ENCODE data around the gene KLHL40. TPM values are rescaled to one million over a fixed set of nuclear protein-coding genes. Genes with fewer than 3 reads are reported as not detected.
A peak's percentile ranks its signal among the peaks of the same experiment; 100 is the strongest.

Gene KLHL40
- total RNA-seq, 1 donor from 2014 or later: 0.12 TPM

- peaks cover 19% of the 10 kb centered on the region for H3K27me3 Mint-ChIP-seq
- peak; percentile 60 for DNase-seq (ENCODE audit: extremely low spot score, unreplicated experiment)
- no peak overlapping the region for H3K27ac Mint-ChIP-seq
- no peak for TF ChIP-seq CTCF (conservative IDR thresholded peaks at IDR 0.05)
- no peaks in the 10 kb centered on the region for H3K4me1 Mint-ChIP-seq (ENCODE audit: unreplicated experiment)
- H3K36me3 Mint-ChIP-seq: no peaks in the 10 kb centered on the region
- H3K9me3 Mint-ChIP-seq: no peaks in the 10 kb centered on the region
- no peak overlapping the region for H3K4me3 Mint-ChIP-seq
Measured at GRCh38 chr3:42700366-42701288, 15.3 kb downstream of the KLHL40 start.

GRCh38 chr3:42701371-42702065 lies 16.2 kb downstream of the KLHL40 start:
- peak; percentile 78 for DNase-seq (ENCODE audit: extremely low spot score, unreplicated experiment)
- peaks cover 19% of the 10 kb centered on the region for H3K27me3 Mint-ChIP-seq
- no peak for TF ChIP-seq CTCF (conservative IDR thresholded peaks at IDR 0.05)
- no peaks in the 10 kb centered on the region for H3K36me3 Mint-ChIP-seq
- no peak overlapping the region for H3K4me3 Mint-ChIP-seq
- H3K4me1 Mint-ChIP-seq (ENCODE audit: unreplicated experiment): no peaks in the 10 kb centered on the region
- H3K9me3 Mint-ChIP-seq: no peaks in the 10 kb centered on the region
- no peak overlapping the region for H3K27ac Mint-ChIP-seq

- H3K27me3 Mint-ChIP-seq: peaks cover 19% of the 10 kb centered on the region
- no peaks in the 10 kb centered on the region for H3K4me1 Mint-ChIP-seq (ENCODE audit: unreplicated experiment)
- no peaks in the 10 kb centered on the region for H3K9me3 Mint-ChIP-seq
- no peak within 1 kb of the TSS for H3K27ac Mint-ChIP-seq
- H3K36me3 Mint-ChIP-seq: no peaks in the 10 kb centered on the region
- TF ChIP-seq CTCF (conservative IDR thresholded peaks at IDR 0.05): no peak
- no peak within 1 kb of the TSS for H3K4me3 Mint-ChIP-seq
- DNase-seq (ENCODE audit: extremely low spot score, unreplicated experiment): peak; percentile 64
Measured at GRCh38 chr3:42702066-42702951, 17.0 kb downstream of the KLHL40 start, which contains the start of gene HHATL. HHATL (minus strand) TSS chr3:42702798; CDS start chr3:42700826, 1,972 bp downstream.

GRCh38 chr3:42702982-42703694 lies 17.8 kb downstream of the KLHL40 start:
- TF ChIP-seq CTCF (conservative IDR thresholded peaks at IDR 0.05): no peak
- H3K4me1 Mint-ChIP-seq (ENCODE audit: unreplicated experiment): no peaks in the 10 kb centered on the region
- peak; percentile 57 for DNase-seq (ENCODE audit: extremely low spot score, unreplicated experiment)
- no peak overlapping the region for H3K27ac Mint-ChIP-seq
- H3K36me3 Mint-ChIP-seq: no peaks in the 10 kb centered on the region
- H3K9me3 Mint-ChIP-seq: no peaks in the 10 kb centered on the region
- no peak overlapping the region for H3K4me3 Mint-ChIP-seq
- peaks cover 19% of the 10 kb centered on the region for H3K27me3 Mint-ChIP-seq

GRCh38 chr3:42703695-42704025 lies 18.3 kb downstream of the KLHL40 start:
- no peak overlapping the region for H3K4me3 Mint-ChIP-seq
- DNase-seq (ENCODE audit: extremely low spot score, unreplicated experiment): peak; percentile 47
- peaks cover 15% of the 10 kb centered on the region for H3K27me3 Mint-ChIP-seq
- H3K4me1 Mint-ChIP-seq (ENCODE audit: unreplicated experiment): no peaks in the 10 kb centered on the region
- H3K9me3 Mint-ChIP-seq: no peaks in the 10 kb centered on the region
- no peak overlapping the region for H3K27ac Mint-ChIP-seq
- no peak for TF ChIP-seq CTCF (conservative IDR thresholded peaks at IDR 0.05)
- no peaks in the 10 kb centered on the region for H3K36me3 Mint-ChIP-seq

Data from type B pancreatic cell (in vitro differentiated cells).